ENCODE results near the gene ITGA8.
"Not testable (repeated sequence)": the region's sequence is repeated elsewhere in the genome, so short reads cannot be mapped to it uniquely, and the experiment has no call there.

The ITGA8 gene

DNA sequence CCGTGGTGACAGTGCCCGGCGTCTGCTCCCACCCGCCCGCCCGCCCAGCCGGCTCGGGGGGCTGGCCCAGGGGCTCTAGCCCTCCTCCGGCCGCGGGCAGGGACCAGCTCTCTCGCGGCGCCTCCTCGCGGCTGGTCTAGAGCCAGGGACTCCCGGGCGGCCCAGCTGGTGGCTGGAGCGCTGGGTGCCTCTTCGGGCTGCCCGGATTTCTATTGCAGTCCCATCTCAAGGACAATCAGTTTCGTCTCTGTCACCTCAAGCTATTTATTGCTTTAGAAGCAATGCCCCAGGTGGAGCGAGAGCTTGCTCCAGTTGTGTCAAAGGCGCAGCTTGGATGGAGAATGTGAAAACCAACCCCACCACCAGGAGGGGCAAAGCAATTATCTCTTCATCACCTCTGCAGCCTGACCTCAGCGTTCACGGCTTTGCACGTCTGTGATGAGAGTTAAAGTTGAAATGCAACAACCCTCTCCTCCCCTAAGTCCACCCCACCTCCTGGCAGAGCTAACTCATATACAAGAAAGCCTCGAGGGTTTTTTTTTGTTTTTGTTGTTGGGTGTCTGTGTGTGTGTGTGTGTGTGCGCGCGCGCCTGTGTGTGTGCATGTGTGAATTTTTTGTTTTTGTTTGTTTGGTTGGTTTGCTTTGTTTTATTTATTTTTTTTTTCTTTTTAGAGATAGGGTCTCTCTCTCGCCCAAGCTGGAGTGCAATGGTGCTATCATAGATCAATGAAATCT, at the start of gene ITGA8:
Gene ITGA8 (minus strand): TSS at position 24 of the 736 bp plus-strand sequence. CDS start 151 bp downstream, outside the sequence.
- no peak for DNase-seq (ENCODE audit: low read depth in 2 of 2, low spot score in 1 of 2)

DNA sequence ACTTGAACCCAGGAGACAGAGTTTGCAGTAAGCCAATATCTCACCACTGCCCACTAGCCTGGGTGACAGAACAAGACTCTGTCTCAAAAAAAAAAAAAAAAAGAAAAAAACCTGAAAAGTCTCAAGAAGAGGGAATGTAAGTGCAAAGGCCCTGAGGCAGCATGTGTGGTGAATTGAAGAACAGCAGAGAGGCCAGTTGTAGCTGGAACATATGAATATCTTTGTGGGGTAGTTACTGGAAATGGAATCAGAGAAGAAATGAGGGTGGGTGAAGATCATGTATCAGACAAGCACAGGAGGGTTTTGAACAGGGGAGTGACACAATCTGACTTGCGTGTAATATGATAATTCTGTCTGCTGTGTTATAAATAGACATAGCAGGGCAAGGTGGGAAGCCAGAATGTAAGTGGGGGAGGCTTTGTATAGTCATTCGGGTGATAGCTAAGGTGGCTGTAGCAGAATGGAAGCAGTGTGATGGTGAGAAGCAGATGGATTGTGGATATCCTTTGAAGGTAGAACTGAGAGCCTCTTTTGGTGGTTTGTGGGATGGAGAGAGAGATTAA, 45.3 kb upstream of the ITGA8 start:
- no peak for DNase-seq (ENCODE audit: low read depth in 2 of 2, low spot score in 1 of 2)

DNA sequence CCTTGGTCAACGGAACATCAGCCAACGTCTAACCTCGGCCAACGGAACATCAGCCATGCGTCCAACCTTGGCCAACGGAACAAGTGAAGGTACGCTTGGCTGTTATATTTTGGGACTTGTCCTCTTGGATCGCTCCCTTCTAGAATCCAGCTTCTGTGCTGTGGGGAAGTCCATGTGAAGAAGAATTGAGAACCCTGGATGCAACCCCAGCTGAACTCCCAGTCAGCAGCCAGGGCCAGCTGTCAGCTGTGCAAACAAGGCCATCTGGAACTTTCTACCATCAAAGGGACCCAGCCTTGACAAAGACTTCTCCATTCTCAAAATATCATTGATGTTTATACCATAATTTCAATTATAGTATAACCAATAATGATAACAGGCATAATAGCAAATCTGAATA, 43.3 kb upstream of the ITGA8 start:
- no peak for DNase-seq (ENCODE audit: low read depth in 2 of 2, low spot score in 1 of 2)

DNA sequence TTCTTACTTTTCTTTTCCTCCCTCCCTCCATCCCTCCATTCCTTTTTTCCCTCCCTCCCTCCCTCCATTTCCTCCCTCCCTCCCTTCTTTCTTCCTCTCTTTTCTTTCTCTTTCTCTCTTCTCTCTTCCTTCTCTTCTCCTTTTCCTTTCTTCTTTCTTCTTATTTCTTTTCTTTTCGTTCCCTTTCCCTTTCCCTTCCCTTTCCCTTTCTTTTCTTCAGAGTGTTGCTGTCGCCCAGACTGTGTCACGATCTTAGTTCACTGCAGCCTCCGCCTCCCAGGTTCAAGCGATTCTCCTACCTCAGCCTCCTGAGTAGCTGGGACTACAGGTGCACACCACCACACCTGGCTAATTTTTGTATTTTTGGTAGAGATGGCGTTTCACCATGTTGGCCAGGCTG, 42.5 kb upstream of the ITGA8 start:
- DNase-seq (ENCODE audit: low read depth in 2 of 2, low spot score in 1 of 2) = not testable (repeated sequence)

DNA sequence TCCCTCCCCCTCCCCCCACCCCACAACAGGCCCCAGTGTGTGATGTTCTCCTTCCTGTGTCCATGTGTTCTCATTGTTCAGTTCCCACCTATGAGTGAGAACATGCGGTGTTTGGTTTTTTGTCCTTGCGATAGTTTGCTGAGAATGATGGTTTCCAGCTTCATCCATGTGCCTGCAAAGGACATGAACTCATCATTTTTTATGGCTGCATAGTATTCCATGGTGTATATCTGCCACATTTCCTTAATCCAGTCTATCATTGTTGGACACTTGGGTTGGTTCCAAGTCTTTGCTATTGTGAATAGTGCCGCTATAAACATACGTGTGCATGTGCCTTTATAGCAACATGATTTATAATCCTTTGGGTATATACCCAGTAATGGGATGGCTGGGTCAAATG, 41.5 kb upstream of the ITGA8 start:
- DNase-seq (ENCODE audit: low read depth in 2 of 2, low spot score in 1 of 2) = not testable (repeated sequence)

DNA sequence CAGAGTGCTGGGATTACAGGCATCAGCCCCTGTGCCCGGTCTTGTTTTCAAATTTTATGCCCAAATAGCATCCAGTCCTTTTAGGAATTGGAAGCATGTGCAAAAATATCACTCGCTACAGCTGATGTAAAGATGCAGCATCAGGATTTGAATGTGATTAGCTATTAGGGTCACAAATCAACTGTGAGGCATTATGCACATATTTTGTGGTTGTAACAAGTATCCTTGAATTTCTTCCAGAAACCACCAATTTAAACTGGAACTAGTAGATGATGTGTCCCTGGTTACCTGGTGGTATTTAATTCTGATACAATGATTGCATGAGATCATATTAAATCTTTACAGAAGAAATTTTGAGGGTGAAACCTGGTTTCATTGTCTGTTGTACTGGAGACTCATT, 41.0 kb upstream of the ITGA8 start:
- no peak for DNase-seq (ENCODE audit: low read depth in 2 of 2, low spot score in 1 of 2)

DNA sequence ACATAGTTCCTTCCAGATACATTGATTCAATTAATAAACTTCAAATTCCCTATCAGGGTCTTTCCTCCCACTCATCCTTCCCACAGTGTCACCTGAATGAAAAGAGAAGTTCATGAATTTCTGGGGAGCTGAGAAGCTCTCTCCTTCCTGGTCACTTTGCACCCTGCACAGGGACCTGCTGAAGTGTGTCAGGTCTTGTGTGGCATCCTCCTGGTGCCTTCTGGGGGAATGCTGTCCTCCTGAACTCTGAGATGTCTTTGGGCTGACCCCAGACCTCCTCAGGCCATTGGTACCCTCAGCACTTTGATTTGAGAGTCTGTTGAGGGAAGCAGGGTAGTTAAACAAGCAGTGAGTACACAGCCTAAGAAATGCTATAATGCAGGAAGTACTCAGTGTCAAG, 39.5 kb upstream of the ITGA8 start:
- no peak for DNase-seq (ENCODE audit: low read depth in 2 of 2, low spot score in 1 of 2)

DNA sequence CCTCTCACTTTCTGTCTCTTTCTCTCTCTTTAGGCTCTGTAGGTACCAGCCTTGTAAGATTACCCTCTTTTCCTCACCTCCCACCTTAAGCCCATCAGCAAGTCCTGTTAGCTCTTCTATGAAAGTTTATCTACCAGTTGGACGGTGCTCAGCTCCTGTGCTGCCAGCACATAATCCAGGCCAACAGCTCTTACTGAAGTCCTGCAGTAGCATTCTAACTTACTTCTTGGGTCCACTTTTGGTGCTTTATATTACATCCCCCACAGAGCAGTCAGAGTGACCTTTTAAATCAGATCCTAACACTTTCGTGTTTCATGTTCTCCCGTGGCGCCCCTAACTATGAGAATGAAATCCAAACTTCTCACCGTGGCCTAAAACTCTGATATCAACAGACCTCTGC, 38.9 kb upstream of the ITGA8 start:
- DNase-seq (ENCODE audit: low read depth in 2 of 2, low spot score in 1 of 2) = no peak

DNA sequence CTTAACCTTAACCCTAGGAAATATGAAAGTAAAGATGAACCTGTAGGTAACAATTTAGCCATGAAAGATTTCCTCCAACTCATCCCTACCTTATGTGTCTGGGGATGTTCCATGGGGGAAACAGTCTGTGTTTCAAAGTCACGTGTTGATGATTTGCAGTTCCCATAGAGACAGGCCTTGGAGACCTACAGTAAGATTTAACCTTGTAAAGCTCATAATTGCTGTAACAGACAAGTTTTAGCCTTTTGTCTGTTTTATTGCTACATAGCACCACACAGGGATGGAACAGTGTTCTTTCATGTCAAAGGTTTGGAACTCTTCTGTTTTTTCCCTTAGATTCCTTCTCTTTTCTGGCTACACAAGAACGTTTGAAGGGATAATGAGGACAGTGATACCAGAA, 35.2 kb upstream of the ITGA8 start:
- no peak for DNase-seq (ENCODE audit: low read depth in 2 of 2, low spot score in 1 of 2)

DNA sequence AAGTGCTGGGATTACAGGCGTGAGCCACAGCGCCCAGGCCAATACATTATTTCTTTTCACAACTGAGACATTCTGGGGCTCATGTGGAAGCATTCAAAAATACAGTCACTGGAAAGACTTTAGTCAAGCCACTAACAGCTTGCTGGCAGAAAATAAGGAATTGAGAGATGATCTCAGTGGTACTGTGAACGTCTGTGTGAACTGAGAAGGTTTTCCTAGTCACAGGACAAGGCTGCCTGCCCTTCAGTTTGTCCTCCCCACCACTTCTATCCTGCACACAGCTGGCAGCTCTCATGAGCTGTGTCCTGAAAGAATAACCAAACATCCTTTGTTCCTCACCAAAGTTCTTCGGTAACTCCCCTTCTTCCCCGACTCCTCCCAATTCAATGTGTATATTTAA, 31.3 kb upstream of the ITGA8 start:
- DNase-seq (ENCODE audit: low read depth in 2 of 2, low spot score in 1 of 2) = no peak

DNA sequence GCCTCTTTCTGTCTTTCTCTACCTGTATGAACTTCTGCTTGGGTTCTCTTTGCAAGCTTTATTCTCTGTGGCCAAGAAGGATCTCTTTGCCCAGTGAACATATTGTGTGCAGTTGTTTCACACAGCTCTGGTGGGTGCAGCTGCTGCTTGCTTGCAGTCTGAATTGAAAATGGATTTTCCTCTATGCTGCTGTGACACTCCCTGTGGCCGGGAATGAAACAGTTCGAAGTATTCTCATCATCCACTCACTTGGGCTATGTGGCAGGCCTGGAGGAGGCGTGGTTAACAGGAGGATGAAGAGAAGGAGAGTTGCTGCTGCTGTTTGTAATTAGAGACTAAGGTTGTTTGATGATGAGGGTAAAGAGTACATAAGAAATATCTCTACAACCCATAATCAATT, 28.4 kb upstream of the ITGA8 start:
- no peak for DNase-seq (ENCODE audit: low read depth in 2 of 2, low spot score in 1 of 2)

DNA sequence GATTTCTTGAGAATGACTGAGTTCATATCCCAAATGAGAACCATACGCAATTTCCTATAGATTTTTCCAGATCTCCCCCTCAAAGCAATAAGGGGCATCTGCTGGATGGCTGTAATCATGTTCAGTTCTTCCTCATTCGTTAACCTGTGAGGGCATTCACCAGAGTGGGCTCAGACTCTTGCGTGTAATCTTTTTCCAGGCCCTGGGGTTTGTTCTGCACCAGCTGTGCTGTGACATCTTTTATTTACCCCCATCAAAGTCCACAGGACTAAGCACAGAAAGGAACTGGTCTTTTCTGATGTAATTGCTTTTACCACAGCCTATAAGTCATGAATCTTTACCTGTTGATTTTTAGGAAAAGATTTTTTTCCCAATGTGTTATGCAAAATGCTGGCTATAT, 27.9 kb upstream of the ITGA8 start:
- no peak for DNase-seq (ENCODE audit: low read depth in 2 of 2, low spot score in 1 of 2)

DNA sequence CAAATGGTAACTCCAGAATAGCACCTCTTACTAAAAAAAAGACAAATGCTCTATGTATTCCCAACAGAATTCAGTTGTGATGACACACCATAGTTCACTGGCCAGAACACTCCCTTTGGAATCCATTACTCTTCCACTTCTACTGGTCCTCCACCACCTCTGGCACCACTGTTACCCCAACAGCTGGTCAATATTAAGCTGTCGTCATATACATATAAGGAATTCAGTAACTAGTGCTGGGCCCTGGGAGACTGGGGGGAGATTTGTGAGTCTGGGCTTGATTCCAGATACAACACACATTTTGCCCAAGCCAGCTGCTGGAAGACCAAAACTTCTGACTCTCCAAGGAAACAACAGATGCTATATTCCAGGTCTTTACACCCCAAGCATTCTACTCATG, 26.0 kb upstream of the ITGA8 start:
- no peak for DNase-seq (ENCODE audit: low read depth in 2 of 2, low spot score in 1 of 2)

DNA sequence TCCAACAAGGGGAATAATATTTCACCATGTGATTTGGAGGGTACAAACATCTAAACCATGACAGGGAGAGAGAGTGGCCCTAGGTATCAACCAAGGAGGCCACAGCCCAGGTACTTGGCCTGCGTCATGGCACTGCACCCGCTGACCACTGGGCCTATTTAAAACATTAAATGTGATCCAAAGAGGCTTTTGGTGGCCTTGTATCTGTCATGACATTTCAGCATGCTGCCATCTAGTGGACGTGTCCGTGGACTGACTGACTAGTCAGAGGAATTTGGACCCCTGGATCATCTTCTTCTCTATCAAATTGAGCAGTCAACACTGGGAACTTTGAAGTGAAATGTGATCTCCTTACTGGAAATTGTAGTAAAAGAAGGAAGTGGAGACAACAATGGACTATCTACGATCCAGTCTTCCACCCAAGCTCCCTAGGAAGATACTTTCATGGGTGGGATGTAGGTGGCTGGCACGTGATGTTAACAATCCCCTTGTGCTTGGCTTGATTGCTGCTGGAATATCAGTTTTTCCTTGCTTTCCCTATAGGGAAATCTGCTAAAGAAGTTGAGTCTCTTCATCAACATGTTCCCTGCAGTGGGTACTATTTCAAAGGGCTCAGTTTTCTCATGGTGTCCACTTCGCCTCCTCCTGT, 24.6 kb upstream of the ITGA8 start:
- no peak for DNase-seq (ENCODE audit: low read depth in 2 of 2, low spot score in 1 of 2)

DNA sequence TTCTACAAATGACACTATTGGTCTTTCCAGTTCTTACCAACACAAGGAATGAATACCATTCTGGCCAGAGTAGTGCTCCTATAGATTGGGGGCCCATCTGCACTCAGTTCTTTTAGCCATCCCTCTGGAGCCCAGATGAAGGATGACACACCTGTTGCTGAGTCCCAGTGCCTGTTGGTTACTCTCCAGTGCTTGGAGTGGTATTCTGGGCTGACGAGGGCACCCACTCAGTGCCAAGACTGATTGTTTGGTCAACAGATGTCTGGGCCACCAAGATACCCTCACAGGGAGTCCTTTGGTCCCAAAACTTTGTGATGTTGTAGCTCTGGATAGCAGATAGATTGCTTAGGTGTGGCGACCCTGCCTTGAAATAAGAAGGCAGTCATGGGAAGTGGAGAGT, 23.7 kb upstream of the ITGA8 start:
- no peak for DNase-seq (ENCODE audit: low read depth in 2 of 2, low spot score in 1 of 2)

DNA sequence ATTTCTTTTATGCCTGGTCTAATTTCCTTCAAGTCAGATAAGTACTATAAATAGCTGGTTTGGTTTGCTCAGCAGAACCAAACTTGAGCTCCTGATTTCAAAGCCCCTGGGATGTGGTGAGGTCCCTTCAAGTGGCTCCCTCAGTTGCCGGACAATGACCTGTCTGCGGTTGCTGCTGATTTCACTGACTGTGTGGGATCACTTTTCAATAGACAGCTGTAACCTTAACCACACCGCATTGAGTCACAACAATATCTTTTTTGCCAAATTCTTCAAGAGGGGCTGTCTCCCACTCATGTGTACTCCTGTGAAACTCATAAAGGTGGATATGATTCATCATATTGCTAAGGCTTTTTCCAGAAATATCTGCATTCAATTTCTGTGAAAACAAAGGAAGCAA, 23.1 kb upstream of the ITGA8 start:
- no peak for DNase-seq (ENCODE audit: low read depth in 2 of 2, low spot score in 1 of 2)

DNA sequence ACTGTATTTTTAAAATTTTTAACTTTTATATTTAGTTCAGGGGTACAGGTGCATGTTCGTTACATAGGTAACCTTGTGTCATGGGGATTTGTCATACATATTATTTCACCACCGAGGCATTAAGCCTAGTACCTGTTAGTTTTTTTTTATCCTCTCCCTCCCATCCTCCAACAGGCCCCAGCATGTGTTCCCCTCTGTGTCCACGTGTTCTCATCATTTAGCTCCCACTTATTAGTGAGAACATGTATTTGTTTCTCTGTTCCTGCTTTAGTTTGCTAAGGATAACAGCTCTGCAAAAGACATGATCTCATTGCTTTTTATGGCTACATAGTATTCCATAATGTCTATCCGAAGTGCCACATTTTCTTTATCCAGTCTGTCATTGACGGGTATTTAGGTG, 22.4 kb upstream of the ITGA8 start:
- DNase-seq (ENCODE audit: low read depth in 2 of 2, low spot score in 1 of 2) = no peak

DNA sequence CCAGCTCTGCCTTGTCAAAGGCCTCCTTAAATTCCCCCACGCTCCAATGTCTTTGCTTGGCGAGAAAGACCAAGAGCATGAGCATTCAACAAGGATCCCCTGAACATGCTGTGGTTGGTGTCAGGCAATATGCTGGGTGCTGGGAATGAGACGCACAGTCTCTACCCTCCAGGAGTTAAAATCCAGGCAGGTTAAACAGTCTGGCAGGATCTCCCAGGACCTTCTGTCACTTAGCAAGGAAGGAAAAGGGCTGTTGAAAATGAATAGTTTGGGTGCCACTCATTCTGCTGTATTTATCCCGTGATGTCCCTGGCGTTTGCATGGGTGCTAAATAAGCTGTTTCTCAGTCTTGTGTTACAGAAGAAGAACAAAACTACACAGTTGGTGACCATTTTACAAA, 21.9 kb upstream of the ITGA8 start:
- DNase-seq (ENCODE audit: low read depth in 2 of 2, low spot score in 1 of 2) = no peak

DNA sequence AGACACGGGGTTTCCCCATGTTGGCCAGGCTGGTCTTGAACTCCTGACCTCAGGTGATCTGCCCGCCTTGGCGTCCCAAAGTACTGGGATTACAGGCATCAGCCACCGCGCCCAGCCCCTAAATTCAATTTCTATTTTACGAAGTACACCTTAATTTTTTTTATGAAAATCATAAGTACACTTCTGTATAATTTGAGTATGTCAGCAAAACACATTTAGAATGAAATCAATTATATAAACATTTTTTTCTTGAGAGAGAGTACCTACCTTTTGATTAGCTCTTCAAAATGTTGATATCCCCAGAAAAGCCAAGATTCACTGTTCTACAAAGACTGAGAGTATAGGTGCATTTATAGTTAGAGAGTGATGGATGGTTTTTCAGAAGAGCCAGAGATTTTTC, 20.5 kb upstream of the ITGA8 start:
- DNase-seq (ENCODE audit: low read depth in 2 of 2, low spot score in 1 of 2) = no peak

DNA sequence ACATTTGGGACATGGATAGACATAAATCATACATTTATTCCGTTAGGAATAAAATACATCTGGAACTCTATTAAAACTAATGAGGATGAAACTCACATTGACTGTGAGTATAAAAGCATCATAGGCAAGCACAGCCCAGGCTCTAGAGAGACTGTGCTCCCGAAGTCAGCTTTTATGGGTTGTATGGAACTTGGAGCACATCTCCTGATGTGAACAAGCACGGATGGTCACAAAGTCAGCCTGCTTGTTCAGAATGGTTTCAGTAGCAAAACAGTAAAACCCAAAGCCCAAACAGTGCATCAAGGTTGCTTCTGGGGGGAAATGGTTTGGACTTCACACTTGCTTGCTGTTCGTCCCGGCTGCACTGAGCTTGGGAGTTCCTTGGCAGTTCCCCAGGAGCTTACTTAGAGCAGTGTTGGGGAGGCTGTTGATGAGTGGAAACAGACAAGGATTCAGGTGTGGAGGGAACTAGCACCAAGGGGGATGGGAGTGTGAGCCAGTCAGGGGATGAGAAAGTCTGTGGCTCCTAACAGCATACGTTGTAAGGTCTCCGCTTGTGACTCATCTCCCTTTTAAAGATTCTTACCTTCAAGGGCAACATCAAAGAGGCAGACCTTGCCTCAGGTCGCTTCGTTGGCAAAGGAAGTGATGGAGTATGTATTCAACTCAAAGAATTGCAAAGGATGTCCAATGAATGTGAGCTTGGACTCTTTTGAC, 19.7 kb upstream of the ITGA8 start:
- DNase-seq (ENCODE audit: low read depth in 2 of 2, low spot score in 1 of 2) = no peak

DNA sequence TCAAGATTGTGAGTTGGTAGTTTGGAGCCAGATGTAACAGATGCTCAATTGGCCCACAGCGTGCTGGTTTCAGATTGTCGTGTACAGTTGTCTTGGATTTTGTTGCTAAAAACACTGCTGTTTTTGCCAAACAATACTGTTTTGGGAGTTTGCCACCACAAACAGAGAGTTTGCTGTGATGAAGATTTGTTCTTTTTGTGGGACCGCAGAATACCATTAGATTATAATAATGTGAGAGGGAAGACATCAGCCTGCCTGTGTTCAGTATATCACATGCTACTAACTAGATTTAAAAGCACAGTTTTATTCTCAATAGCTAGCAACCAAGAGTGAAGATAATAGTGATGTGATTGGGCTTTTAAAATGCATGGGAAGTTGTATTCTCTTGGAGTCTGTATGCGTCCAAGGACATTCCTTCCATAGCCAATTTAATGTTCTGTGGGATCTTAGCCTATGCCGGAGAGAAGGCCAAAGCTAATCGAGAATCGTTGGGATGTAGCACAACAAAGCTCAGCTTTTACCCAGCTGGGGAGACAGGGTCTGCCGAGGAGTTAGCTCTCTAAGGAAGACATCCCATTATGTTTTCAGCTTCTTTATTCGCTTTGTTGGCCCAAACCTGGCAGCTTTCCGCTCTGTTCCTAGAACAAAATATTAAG, 18.7 kb upstream of the ITGA8 start:
- DNase-seq (ENCODE audit: low read depth in 2 of 2, low spot score in 1 of 2) = no peak

DNA sequence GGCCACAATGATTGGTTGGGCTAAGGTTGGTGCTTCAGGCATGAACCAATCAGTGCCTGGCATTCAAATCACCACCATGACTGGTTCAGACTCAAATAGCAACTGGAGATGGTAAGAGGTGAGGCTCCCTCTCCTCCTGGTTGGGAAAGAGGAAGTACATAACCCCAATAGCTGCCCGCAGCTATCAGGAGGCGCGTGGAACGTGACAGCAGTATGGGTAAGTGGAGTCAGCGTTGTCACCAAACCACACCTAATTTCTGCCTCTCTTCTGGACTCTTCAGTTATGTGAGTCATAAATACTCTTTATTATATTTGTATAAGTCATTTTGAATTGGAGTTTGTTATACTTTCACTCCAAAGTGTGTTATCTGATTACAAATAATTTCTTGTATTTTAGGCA, 17.9 kb upstream of the ITGA8 start:
- no peak for DNase-seq (ENCODE audit: low read depth in 2 of 2, low spot score in 1 of 2)

Data from stimulated activated CD8-positive, alpha-beta memory T cell treated with anti-CD3 and anti-CD28 coated beads, Interleukin-4, amount 100 ng/mL, for 4 hours (primary cell).